Gastrocnemius medialis (tissue), 4 donors: Measurements from ENCODE around the gene KCNT1. TPM values are rescaled to one million over a fixed set of nuclear protein-coding genes. Genes with fewer than 3 reads are reported as not detected.

Experiments
- ATAC-seq, 2 donors: fragments of 150-250 bp; one replicate each; pipeline ENCODE4 v1.9.1; 2016
- DNase-seq, 2 donors: peaks; one replicate each; pipeline ENCODE4 v3.0.0-alpha.2; 2019
- H3K27ac ChIP-seq, 4 donors: fragments of 200-600 bp; sonication (generic); 1 replicate in 1 of 4; 2 replicates in 3 of 4; pipeline ENCODE4 v1.5.1; 2016 to 2018; ENCODE audit warnings: mild to moderate bottlenecking in 2 of 4, moderate library complexity in 1 of 4
- H3K27me3 ChIP-seq, 3 donors: fragments of 200-600 bp; sonication (generic) in 2 of 3; 1 replicate in 1 of 3; 2 replicates in 2 of 3; pipeline versions ENCODE4 v1.5.1 to v1.6.0; 2016 to 2019; ENCODE audit warnings: mild to moderate bottlenecking in 1 of 3, moderate library complexity in 1 of 3
- H3K36me3 ChIP-seq, 2 donors: fragments of 200-600 bp; sonication (generic) in 1 of 2; one replicate each; pipeline ENCODE4 v1.5.1; 2017 to 2018
- H3K4me1 ChIP-seq, 2 donors: fragments of 200-600 bp; sonication (generic) in 1 of 2; one replicate each; pipeline ENCODE4 v1.5.1; 2016 to 2017; ENCODE audit warnings: mild to moderate bottlenecking in 2 of 2
- H3K4me3 ChIP-seq, 4 donors: fragments of 200-600 bp; sonication (generic) in 3 of 4; 1 replicate in 1 of 4; 2 replicates in 3 of 4; pipeline ENCODE4 v1.5.1; 2016 to 2019; ENCODE audit warnings: mild to moderate bottlenecking in 2 of 4
- H3K9me3 ChIP-seq, 3 donors: fragments of 200-600 bp; sonication (generic) in 2 of 3; 1 replicate in 1 of 3; 2 replicates in 2 of 3; pipeline ENCODE4 v1.5.1; 2016 to 2019
- CTCF ChIP-seq, 5 experiments: fragments of 450-650 bp in 3 of 5; fragments of 200-600 bp in 2 of 5; sonication (generic) in 2 of 5; IDR thresholded peaks in 4 of 5; conservative IDR thresholded peaks in 1 of 5; 1 replicate in 4 of 5; 2 replicates in 1 of 5; pipeline ENCODE4 v1.5.1; 2016 to 2019; ENCODE audit warnings: antibody characterized with exemption in 5 of 5, mild to moderate bottlenecking in 3 of 5, moderate library complexity in 3 of 5
- POLR2A ChIP-seq, 2 donors: fragments of 450-650 bp; IDR thresholded peaks; one replicate each; pipeline ENCODE4 v1.6.1; 2017; ENCODE audit warnings: antibody characterized with exemption in 2 of 2, mild to moderate bottlenecking in 2 of 2, moderate library complexity in 2 of 2
- in situ Hi-C, 4 donors: fragments of 200-750 bp; cut with MboI; loops; one replicate each; pipeline versions ENCODE4 v1.15.0 to v1.8.0; 2017; ENCODE audit warnings: low sequenced_read_pairs in 4 of 4
- intact Hi-C: fragments of 100-400 bp; cut with DNase I; formaldehyde crosslinking; loops from one replicate; pipeline ENCODE4 v1.15.1; 2023; ENCODE audit warnings: low total_unique reads
- total RNA-seq, 4 donors: library from RNA; depleted of rRNA; stranded (reverse); fragments of >200 nt; gene quantifications; one replicate each; pipeline versions ENCODE4 v1.1.0 to v1.2.3, GENCODE V29; 2016

KCNT1 gene
- total RNA-seq, 4 donors from 2014 or later, result 2.3 to 8.7 (median 5.3) TPM

GRCh38 chr9:135694414-135694813 lies 7.6 kb upstream of the KCNT1 start:
- in situ Hi-C loops, result no loop called here
- no peaks in the 10 kb centered on the region for H3K36me3 ChIP-seq
- no peak overlapping the region for H3K4me3 ChIP-seq
- no peaks in the 10 kb centered on the region for H3K9me3 ChIP-seq
- no peak for ATAC-seq
- DNase-seq, result no peak
- no peaks in the 10 kb centered on the region for H3K4me1 ChIP-seq
- H3K27ac ChIP-seq, result no peak overlapping the region
- H3K27me3 ChIP-seq, result peaks cover 0 to 5% (median 0%) of the 10 kb centered on the region in 3 donors
- intact Hi-C loops, result no loop called here
- TF ChIP-seq POLR2A (IDR thresholded peaks at IDR 0.05) (no peak), CTCF (IDR thresholded peaks at IDR 0.05 in 4 of 5, conservative IDR thresholded peaks at IDR 0.05 in 1 of 5) (no peak)

GRCh38 chr9:135695036-135695435 lies 6.9 kb upstream of the KCNT1 start:
- Histone ChIP-seq H3K36me3 (no peaks in the 10 kb centered on the region), H3K9me3 (no peaks in the 10 kb centered on the region), H3K27ac (no peak overlapping the region), H3K27me3 (peaks cover 0 to 5% (median 0%) of the 10 kb centered on the region in 3 donors), H3K4me1 (no peaks in the 10 kb centered on the region), H3K4me3 (no peak overlapping the region)
- in situ Hi-C loops (no loop called here), intact Hi-C loops (no loop called here)
- TF ChIP-seq CTCF (IDR thresholded peaks at IDR 0.05 in 4 of 5, conservative IDR thresholded peaks at IDR 0.05 in 1 of 5), result no peak
- no peak for TF ChIP-seq POLR2A (IDR thresholded peaks at IDR 0.05)
- ATAC-seq (no peak), DNase-seq (no peak)

GRCh38 chr9:135695642-135696041 lies 6.3 kb upstream of the KCNT1 start:
- Histone ChIP-seq H3K27me3 (peaks cover 0 to 5% (median 0%) of the 10 kb centered on the region in 3 donors), H3K4me3 (no peak overlapping the region), H3K9me3 (no peaks in the 10 kb centered on the region), H3K27ac (no peak overlapping the region), H3K36me3 (no peaks in the 10 kb centered on the region), H3K4me1 (no peaks in the 10 kb centered on the region)
- TF ChIP-seq CTCF (IDR thresholded peaks at IDR 0.05 in 4 of 5, conservative IDR thresholded peaks at IDR 0.05 in 1 of 5) (no peak), POLR2A (IDR thresholded peaks at IDR 0.05) (no peak)
- DNase-seq, result no peak
- in situ Hi-C loops (no loop called here), intact Hi-C loops (no loop called here)
- no peak for ATAC-seq

GRCh38 chr9:135696446-135696845 lies 5.5 kb upstream of the KCNT1 start:
- TF ChIP-seq POLR2A (IDR thresholded peaks at IDR 0.05) (no peak), CTCF (IDR thresholded peaks at IDR 0.05 in 4 of 5, conservative IDR thresholded peaks at IDR 0.05 in 1 of 5) (no peak)
- H3K27me3 ChIP-seq, result peaks cover 0 to 5% (median 0%) of the 10 kb centered on the region in 3 donors
- H3K4me3 ChIP-seq, result no peak overlapping the region
- H3K9me3 ChIP-seq, result no peaks in the 10 kb centered on the region
- DNase-seq (no peak), ATAC-seq (no peak)
- intact Hi-C loops, result no loop called here
- in situ Hi-C loops, result no loop called here
- H3K27ac ChIP-seq, result no peak overlapping the region
- H3K4me1 ChIP-seq, result no peaks in the 10 kb centered on the region
- H3K36me3 ChIP-seq, result no peaks in the 10 kb centered on the region

- no peak overlapping the region for H3K27ac ChIP-seq
- in situ Hi-C loops, result no loop called here
- no peaks in the 10 kb centered on the region for H3K9me3 ChIP-seq
- no peaks in the 10 kb centered on the region for H3K36me3 ChIP-seq
- ATAC-seq (no peak), DNase-seq (no peak)
- intact Hi-C loops, result no loop called here
- H3K27me3 ChIP-seq, result peaks cover 0 to 6% (median 0%) of the 10 kb centered on the region in 3 donors
- TF ChIP-seq CTCF (IDR thresholded peaks at IDR 0.05 in 4 of 5, conservative IDR thresholded peaks at IDR 0.05 in 1 of 5) (no peak), POLR2A (IDR thresholded peaks at IDR 0.05) (no peak)
- no peak overlapping the region for H3K4me3 ChIP-seq
- H3K4me1 ChIP-seq, result peaks cover 0 to 6% of the 10 kb centered on the region in 2 donors
Measured at GRCh38 chr9:135697226-135697625, 4.8 kb upstream of the KCNT1 start.
